CD4-positive, alpha-beta T cell treated with Interleukin-21 for 1 hour (primary cell): Measurements from ENCODE around the gene SPCS2.

Experiments
- DNase-seq: peaks from one replicate; pipeline ENCODE4 v3.0.0-alpha.2; 2020

Gene SPCS2

DNA sequence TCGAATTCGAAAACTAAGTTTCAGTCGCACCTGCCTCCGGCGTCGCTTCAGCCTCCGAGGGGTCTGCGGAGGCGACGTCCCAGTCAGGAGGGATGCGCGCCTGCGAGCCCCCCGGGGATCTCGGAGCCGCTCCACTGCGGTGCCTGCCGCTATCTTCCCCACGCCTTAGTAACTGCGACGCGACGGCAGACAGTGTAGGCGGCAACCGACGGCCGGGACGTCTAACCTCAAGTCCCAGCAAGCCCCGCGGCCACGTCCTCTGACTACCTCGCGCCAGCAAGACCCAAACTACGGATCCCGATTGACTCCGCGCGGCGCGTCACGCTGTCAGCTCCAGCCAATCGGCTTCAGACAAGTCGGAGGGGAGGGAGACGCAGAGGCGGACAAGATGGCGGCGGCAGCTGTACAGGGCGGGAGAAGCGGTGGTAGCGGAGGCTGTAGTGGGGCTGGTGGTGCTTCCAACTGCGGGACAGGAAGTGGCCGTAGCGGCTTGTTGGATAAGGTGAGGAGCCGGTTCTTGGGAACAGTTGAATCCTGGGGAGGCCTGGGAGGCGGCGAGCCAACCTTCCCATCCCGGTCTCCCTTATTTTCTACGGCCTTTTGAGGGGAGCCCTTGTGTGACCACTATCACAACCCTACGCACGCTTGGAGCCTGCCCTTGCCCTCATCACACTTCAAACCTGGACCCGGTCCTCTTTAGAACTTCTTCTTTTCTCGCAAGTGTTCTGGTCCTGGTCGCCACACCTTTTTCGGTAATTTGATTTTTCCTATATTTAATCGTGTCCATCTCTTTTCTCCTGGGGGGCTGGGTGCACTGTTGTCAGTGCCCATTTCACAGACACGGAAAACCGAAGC lies at the start of gene SPCS2, which contains the start of gene XRRA1:
Gene SPCS2, plus strand, starts transcription at position 369 of the 855 bp plus-strand sequence. Its CDS starts 20 bp downstream, at position 389.
Gene XRRA1, minus strand, starts transcription at position 194 of the 855 bp plus-strand sequence. CDS start 8,213 bp downstream, outside the sequence.
- DNase-seq = peak; percentile 98

GRCh38 chr11:74902342-74902741 lies 46.7 kb upstream of the SPCS2 start:
- no peak for DNase-seq

DNA sequence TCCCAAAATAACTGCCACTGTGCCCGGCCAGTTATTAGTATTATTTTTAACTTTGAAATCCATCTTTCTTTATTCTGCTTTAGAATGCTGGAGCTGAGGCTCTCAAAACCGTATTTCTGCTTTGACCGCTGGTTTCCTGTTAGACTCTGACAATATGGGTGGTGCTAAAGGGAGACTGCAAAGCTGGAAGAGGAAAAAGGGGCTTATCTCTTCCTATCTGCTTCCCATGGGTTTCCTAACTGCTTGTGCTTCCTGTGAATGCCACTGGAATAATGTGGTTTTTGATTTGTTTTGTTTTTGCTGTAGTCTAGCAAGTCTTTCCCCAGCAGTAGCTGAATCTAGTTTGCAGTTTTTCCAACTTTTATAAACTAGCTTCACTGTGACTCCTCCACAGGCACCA lies 43.7 kb upstream of the SPCS2 start:
- no peak for DNase-seq

- no peak for DNase-seq
Observed at GRCh38 chr11:74909385-74909784, 39.7 kb upstream of the SPCS2 start.

- no peak for DNase-seq
Observed at GRCh38 chr11:74909812-74910211, 39.3 kb upstream of the SPCS2 start.

DNA sequence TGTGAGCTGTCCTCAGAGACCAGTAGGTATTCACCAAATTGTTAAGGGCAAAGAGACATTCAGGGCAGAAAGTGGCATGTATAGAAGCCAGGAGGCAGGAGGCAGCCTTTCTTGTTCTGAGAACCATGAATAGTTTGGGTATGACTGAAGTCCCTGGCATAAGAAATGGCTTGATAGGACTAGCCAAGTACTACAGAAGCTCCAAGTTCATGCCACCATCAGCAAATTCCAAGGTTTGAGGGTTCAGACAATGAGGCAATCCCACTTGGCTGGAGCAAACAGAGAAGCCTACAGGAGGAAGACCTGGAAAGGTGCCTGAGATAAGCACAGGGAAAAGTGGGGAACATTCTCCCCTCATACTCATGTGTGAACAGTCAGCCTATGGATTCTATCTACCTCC lies 25.9 kb upstream of the SPCS2 start:
- no peak for DNase-seq

DNA sequence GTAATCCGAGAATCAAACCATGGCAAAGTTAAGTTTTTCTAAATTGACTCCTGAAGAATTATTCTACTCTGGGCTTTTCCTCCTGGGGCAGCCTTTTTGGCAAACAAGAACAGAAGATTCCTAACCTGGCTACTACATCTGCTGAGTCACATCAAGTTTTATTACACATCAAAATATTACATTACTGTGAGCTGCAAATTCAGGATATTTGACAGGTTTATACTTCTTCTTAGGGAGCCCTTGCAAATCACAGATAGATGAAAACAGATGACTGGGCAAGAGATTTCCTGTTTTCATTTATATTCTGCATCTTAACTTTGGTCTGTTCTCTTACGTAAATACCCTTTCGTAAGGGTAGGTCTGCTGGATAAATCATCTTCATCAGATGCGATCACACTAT lies 23.8 kb upstream of the SPCS2 start:
- DNase-seq = no peak

GRCh38 chr11:74926304-74927030 lies 22.6 kb upstream of the SPCS2 start:
- DNase-seq = no peak

GRCh38 chr11:74927496-74927895 lies 21.6 kb upstream of the SPCS2 start:
- DNase-seq = no peak

DNA sequence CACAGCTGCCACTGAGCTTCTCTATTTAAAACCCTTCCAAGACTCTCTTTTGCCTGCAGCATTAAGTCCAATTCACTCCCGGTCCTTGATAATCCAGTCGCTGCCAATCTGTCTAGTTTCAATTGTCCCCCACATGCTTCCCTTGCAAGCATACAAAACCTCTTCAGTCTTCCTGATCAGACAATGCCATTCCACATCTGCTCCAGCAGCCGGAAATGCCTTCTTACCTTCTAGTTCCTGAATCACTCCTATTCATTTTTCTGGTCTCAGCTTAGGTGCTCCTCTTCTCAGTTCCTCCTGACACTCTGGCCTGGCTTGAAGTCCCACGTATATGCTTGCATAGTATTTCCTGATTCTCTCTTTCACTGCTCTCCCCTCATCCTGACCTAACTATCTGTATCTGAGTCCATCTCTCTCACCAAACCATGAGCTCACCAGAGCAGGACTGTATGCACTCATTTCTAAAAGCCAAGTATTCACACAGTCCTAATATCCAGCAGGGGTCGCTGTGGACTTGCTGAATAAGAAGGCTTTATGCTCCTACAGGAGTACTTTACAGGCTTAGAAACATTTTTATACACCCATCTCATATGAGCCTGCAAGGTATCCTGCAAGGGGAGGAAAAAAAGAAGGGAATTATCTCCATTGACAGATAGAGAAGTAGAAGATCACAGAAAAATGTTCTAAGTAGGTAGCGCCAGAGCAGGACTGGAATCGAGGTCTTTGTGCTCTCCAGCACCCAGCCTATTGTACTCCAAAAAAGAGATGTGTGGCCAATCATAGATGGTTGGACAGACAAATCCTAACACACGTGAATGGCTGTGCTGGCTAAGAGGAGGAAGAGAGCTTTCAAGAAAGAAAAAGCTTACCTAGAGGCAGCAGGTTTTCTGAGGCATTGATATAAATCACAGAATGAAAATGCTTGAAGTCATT lies 19.4 kb upstream of the SPCS2 start:
- DNase-seq = peak; percentile 76

GRCh38 chr11:74932169-74932568 lies 16.9 kb upstream of the SPCS2 start:
- DNase-seq = no peak

DNA sequence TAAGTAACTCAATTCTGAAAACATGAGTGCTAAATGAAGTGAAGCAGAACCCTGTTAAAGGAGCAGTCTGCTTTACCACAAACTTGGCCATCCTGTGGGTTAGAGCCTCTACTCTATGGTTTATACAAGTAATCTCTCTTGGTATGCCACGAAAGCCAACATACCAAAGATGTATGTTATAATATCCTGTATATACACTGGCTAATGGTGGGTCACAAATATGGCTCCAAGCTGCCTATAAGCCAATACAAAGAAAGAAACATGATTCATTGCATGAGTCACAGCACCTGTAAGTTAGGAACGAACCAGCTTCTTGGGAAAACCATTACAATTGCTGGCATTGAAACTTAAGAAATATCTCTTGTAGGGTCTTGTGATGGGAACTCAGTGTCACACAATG lies 16.3 kb upstream of the SPCS2 start:
- no peak for DNase-seq

- no peak for DNase-seq
Observed at GRCh38 chr11:74933765-74934164, 15.3 kb upstream of the SPCS2 start.

GRCh38 chr11:74935285-74935684 lies 13.8 kb upstream of the SPCS2 start:
- no peak for DNase-seq

GRCh38 chr11:74936087-74936486 lies 13.0 kb upstream of the SPCS2 start:
- DNase-seq = no peak

- DNase-seq = no peak
Observed at GRCh38 chr11:74936976-74937375, 12.1 kb upstream of the SPCS2 start.

- no peak for DNase-seq
Observed at GRCh38 chr11:74937696-74938475, 11.2 kb upstream of the SPCS2 start.

DNA sequence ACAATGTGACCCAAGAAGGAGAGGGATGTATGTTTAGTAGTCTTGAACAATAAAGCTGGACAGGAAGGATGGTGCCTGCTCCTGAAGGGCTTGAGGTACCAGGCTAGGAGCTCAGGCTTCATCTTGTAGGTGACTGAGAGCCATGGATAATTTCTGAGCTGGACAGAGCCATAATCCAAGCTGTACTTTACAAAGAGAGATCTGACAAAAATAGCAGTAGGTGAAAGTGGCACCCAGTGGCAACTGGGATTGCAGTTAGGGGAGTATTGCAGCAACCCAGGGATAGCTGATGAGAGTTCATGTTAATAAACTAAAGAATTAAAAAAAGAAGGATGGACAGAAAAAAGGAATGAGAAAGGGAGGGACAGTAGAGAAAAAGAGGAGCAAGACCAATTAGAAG lies 7.6 kb upstream of the SPCS2 start:
- no peak for DNase-seq

DNA sequence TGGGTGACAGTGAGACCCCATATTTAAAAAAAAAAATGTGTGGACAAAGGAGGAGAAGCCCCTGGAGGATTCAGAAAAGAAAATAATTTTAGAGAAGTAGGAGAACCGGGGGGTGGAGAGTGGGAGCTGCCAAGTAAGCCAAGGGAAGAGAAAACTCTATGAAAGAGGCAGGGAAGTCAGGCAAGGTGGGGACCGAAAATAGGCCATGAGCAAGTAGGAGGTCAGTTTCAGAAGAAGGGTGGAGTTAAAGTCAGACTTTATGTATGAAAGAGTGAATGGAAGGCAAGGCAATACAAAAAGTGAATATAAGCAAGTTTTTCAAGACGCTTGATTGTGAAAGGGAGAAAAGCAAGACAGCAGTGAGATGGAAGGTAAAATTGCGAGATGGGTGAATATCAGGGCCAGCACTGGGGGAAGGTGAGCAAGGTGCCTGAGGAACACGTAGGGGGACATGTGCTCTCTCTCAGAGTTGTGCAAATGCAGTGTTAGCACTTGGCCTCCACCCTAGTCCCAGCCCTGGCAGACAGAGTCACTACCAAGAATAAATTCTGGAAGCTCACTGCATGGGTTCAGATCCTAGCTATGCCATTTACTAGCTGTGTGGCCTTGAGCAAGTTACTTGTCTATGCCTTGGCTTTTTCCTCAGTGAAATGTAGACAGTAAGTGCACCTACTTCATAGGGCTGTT lies 6.8 kb upstream of the SPCS2 start:
- DNase-seq = no peak

DNA sequence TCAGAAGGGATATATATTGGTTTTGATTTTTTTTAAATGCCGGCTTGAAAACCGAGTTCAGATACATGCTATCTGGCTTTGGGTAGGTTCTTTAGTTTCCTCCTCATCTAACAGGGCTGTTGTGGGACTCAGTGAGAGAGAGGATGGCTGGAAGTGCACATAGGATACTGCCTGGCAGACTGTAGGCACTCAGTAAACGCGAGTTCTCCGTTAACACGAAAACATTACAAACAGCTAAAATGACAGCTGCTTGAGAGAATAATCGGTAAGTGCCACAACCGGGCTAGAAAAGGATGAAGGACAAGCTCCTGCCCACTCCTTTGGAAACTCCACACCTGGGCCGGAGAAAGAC lies 544 bp upstream of the SPCS2 start:
- DNase-seq = no peak

DNA sequence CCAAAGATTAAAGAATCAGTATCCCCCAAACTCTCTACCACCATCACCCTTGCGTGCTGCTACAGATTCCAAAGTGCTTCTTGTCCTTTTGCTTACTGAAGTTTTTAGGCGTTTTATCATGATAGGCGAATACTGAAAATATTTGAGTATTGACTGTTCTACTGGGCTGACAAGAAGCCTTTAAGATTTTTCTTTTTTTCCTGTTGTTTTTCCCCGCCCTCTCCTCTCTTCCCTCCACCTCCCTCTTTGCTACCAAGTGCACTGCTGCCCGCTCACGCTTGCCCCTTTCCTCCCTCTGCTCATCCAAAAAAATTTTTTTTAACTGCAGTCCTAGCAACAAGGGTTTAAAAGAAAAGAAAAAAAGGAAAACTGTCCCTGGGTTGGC lies 679 bp downstream of the SPCS2 start:
- DNase-seq = no peak
